Stimulated activated effector memory CD8-positive, alpha-beta T cell treated with anti-CD3 and anti-CD28 coated beads, Interleukin-12 subunit alpha, Interleukin-12 subunit beta, amount 100 ng/mL, for 72 hours (primary cell): ENCODE measurements around the gene KIF21A.
"Not testable (repeated sequence)": the region's sequence is repeated elsewhere in the genome, so short reads cannot be mapped to it uniquely, and the experiment has no call there.

ENCODE experiments used
- ATAC-seq: fragments of 150-1000 bp; cut with Tn5 transposase; 2 replicates; pipeline ENCODE4 v1.10.0; 2021
- DNase-seq, 2 donors: peaks; one replicate each; pipeline ENCODE4 v3.0.0; 2021 to 2022; ENCODE audit warnings: low spot score in 2 of 2
- H3K27ac Mint-ChIP-seq: one replicate; pipeline ENCODE4 v1.8.0; 2022; ENCODE audit warnings: mild to moderate bottlenecking, mixed read lengths
- H3K36me3 Mint-ChIP-seq: one replicate; pipeline ENCODE4 v1.8.0; 2022; ENCODE audit warnings: mild to moderate bottlenecking, mixed read lengths
- H3K4me1 Mint-ChIP-seq: one replicate; pipeline ENCODE4 v1.8.0; 2022; ENCODE audit warnings: mixed read lengths
- H3K4me3 Mint-ChIP-seq: one replicate; pipeline ENCODE4 v1.8.0; 2022; ENCODE audit warnings: mild to moderate bottlenecking, mixed read lengths
- H3K9me3 Mint-ChIP-seq: one replicate; pipeline ENCODE4 v1.8.0; 2022; ENCODE audit warnings: mixed read lengths

The KIF21A gene

GRCh38 chr12:39309516-39309915 lies 133.4 kb downstream of the KIF21A start:
- no peaks in the 10 kb centered on the region for H3K4me1 Mint-ChIP-seq
- H3K36me3 Mint-ChIP-seq, result peaks cover 70% of the 10 kb centered on the region
- no peaks in the 10 kb centered on the region for H3K9me3 Mint-ChIP-seq
- DNase-seq, result no peak
- ATAC-seq, result no peak
- H3K4me3 Mint-ChIP-seq, result no peak overlapping the region
- H3K27ac Mint-ChIP-seq, result no peak overlapping the region

GRCh38 chr12:39301422-39301821 lies 141.5 kb downstream of the KIF21A start:
- H3K27ac Mint-ChIP-seq, result no peak overlapping the region
- DNase-seq, result no peak
- no peak for ATAC-seq
- H3K9me3 Mint-ChIP-seq, result peaks cover 3% of the 10 kb centered on the region
- H3K36me3 Mint-ChIP-seq, result peaks cover 36% of the 10 kb centered on the region
- H3K4me3 Mint-ChIP-seq, result no peak overlapping the region
- H3K4me1 Mint-ChIP-seq, result peaks cover 6% of the 10 kb centered on the region

- Mint-ChIP-seq H3K36me3 (peaks cover 37% of the 10 kb centered on the region), H3K4me3 (no peak overlapping the region), H3K27ac (no peak overlapping the region), H3K9me3 (peaks cover 3% of the 10 kb centered on the region), H3K4me1 (peaks cover 6% of the 10 kb centered on the region)
- DNase-seq (no peak), ATAC-seq (no peak)
Observed at GRCh38 chr12:39300799-39301198, 142.1 kb downstream of the KIF21A start.

- H3K27ac Mint-ChIP-seq, result no peak overlapping the region
- peaks cover 3% of the 10 kb centered on the region for H3K9me3 Mint-ChIP-seq
- H3K4me1 Mint-ChIP-seq, result peaks cover 6% of the 10 kb centered on the region
- peaks cover 30% of the 10 kb centered on the region for H3K36me3 Mint-ChIP-seq
- no peak for ATAC-seq
- DNase-seq, result no peak
- no peak overlapping the region for H3K4me3 Mint-ChIP-seq
Observed at GRCh38 chr12:39297891-39298290, 145.0 kb downstream of the KIF21A start.

GRCh38 chr12:39296496-39296895 lies 146.4 kb downstream of the KIF21A start:
- H3K36me3 Mint-ChIP-seq, result peaks cover 24% of the 10 kb centered on the region
- H3K9me3 Mint-ChIP-seq, result peaks cover 3% of the 10 kb centered on the region
- H3K4me1 Mint-ChIP-seq, result peaks cover 6% of the 10 kb centered on the region
- no peak overlapping the region for H3K27ac Mint-ChIP-seq
- H3K4me3 Mint-ChIP-seq, result no peak overlapping the region
- ATAC-seq (no peak), DNase-seq (no peak)

GRCh38 chr12:39295593-39295992 lies 147.3 kb downstream of the KIF21A start:
- DNase-seq, result not testable (repeated sequence)

GRCh38 chr12:39294715-39295114 lies 148.2 kb downstream of the KIF21A start:
- ATAC-seq (no peak), DNase-seq (no peak)
- Mint-ChIP-seq H3K27ac (no peak overlapping the region), H3K4me1 (peaks cover 6% of the 10 kb centered on the region), H3K36me3 (peaks cover 24% of the 10 kb centered on the region), H3K9me3 (peaks cover 3% of the 10 kb centered on the region), H3K4me3 (no peak overlapping the region)

More at GRCh38 chr12:39295593-39295992, 147.3 kb downstream of the KIF21A start:
- not testable (repeated sequence) for H3K4me3 Mint-ChIP-seq, ATAC-seq, H3K4me1 Mint-ChIP-seq, H3K27ac Mint-ChIP-seq, H3K9me3 Mint-ChIP-seq
- H3K36me3 Mint-ChIP-seq, result peaks cover 24% of the 10 kb centered on the region

GRCh38 chr12:39292125-39292630 lies 150.7 kb downstream of the KIF21A start:
- no peak for ATAC-seq
- Mint-ChIP-seq H3K4me3 (no peak overlapping the region), H3K36me3 (peaks cover 24% of the 10 kb centered on the region), H3K9me3 (peaks cover 3% of the 10 kb centered on the region), H3K4me1 (no peaks in the 10 kb centered on the region), H3K27ac (no peak overlapping the region)
- DNase-seq, result no peak

- DNase-seq (no peak), ATAC-seq (no peak)
- no peak overlapping the region for H3K27ac Mint-ChIP-seq
- H3K9me3 Mint-ChIP-seq, result no peaks in the 10 kb centered on the region
- no peaks in the 10 kb centered on the region for H3K4me1 Mint-ChIP-seq
- no peaks in the 10 kb centered on the region for H3K36me3 Mint-ChIP-seq
- H3K4me3 Mint-ChIP-seq, result no peak overlapping the region
Observed at GRCh38 chr12:39287817-39288216, 155.1 kb downstream of the KIF21A start.

- Mint-ChIP-seq H3K36me3 (no peaks in the 10 kb centered on the region), H3K9me3 (no peaks in the 10 kb centered on the region), H3K4me1 (no peaks in the 10 kb centered on the region), H3K4me3 (no peak overlapping the region), H3K27ac (no peak overlapping the region)
- no peak for ATAC-seq
- no peak for DNase-seq
Observed at GRCh38 chr12:39287409-39287808, 155.5 kb downstream of the KIF21A start.

GRCh38 chr12:39278426-39278825 lies 164.5 kb downstream of the KIF21A start:
- no peaks in the 10 kb centered on the region for H3K4me1 Mint-ChIP-seq
- no peaks in the 10 kb centered on the region for H3K9me3 Mint-ChIP-seq
- DNase-seq, result no peak
- no peaks in the 10 kb centered on the region for H3K36me3 Mint-ChIP-seq
- no peak overlapping the region for H3K4me3 Mint-ChIP-seq
- H3K27ac Mint-ChIP-seq, result no peak overlapping the region
- no peak for ATAC-seq

GRCh38 chr12:39277416-39277815 lies 165.5 kb downstream of the KIF21A start:
- Mint-ChIP-seq H3K27ac (no peak overlapping the region), H3K9me3 (no peaks in the 10 kb centered on the region), H3K4me3 (no peak overlapping the region), H3K4me1 (no peaks in the 10 kb centered on the region), H3K36me3 (no peaks in the 10 kb centered on the region)
- no peak for DNase-seq
- ATAC-seq, result no peak

GRCh38 chr12:39275846-39276245 lies 167.1 kb downstream of the KIF21A start:
- DNase-seq (no peak), ATAC-seq (no peak)
- Mint-ChIP-seq H3K36me3 (no peaks in the 10 kb centered on the region), H3K4me1 (no peaks in the 10 kb centered on the region), H3K9me3 (no peaks in the 10 kb centered on the region), H3K4me3 (no peak overlapping the region), H3K27ac (no peak overlapping the region)

GRCh38 chr12:39272871-39273655 lies 169.9 kb downstream of the KIF21A start:
- no peaks in the 10 kb centered on the region for H3K36me3 Mint-ChIP-seq
- no peaks in the 10 kb centered on the region for H3K4me1 Mint-ChIP-seq
- H3K27ac Mint-ChIP-seq, result no peak overlapping the region
- ATAC-seq (peak; percentile 42), DNase-seq (peak in 1 of 2 donors; percentile 15)
- H3K4me3 Mint-ChIP-seq, result no peak overlapping the region
- no peaks in the 10 kb centered on the region for H3K9me3 Mint-ChIP-seq

- Mint-ChIP-seq H3K9me3 (no peaks in the 10 kb centered on the region), H3K4me1 (no peaks in the 10 kb centered on the region), H3K4me3 (no peak overlapping the region), H3K36me3 (no peaks in the 10 kb centered on the region), H3K27ac (no peak overlapping the region)
- ATAC-seq, result no peak
- DNase-seq, result no peak
Observed at GRCh38 chr12:39269492-39269891, 173.4 kb downstream of the KIF21A start.

- DNase-seq, result no peak
- H3K36me3 Mint-ChIP-seq, result no peaks in the 10 kb centered on the region
- H3K27ac Mint-ChIP-seq, result no peak overlapping the region
- H3K4me1 Mint-ChIP-seq, result no peaks in the 10 kb centered on the region
- no peak overlapping the region for H3K4me3 Mint-ChIP-seq
- no peaks in the 10 kb centered on the region for H3K9me3 Mint-ChIP-seq
- no peak for ATAC-seq
Observed at GRCh38 chr12:39267886-39268285, 175.0 kb downstream of the KIF21A start.
